Activated CD4-positive, alpha-beta T cell treated with anti-CD3 and anti-CD28 coated beads, Interleukin-2, amount 50 U/mL, for 48 hours (primary cell): ENCODE measurements around the gene XIRP2.

ENCODE experiments used
- DNase-seq, 2 experiments: peaks; one replicate each; pipeline ENCODE4 v3.0.0-alpha.2; 2020

XIRP2 gene

GRCh38 chr2:166888180-166888579 is at the start of gene XIRP2:
TSS of gene XIRP2 (plus strand) at chr2:166888480. CDS start at chr2:166903483, 15,003 bp downstream.
- DNase-seq, result no peak

- no peak for DNase-seq
Observed at GRCh38 chr2:166841152-166841551, 47.1 kb upstream of the XIRP2 start.

- DNase-seq, result no peak
Observed at GRCh38 chr2:166841679-166842078, 46.6 kb upstream of the XIRP2 start.

GRCh38 chr2:166844111-166844510 is 44.2 kb upstream of the XIRP2 start:
- no peak for DNase-seq

- DNase-seq, result no peak
Observed at GRCh38 chr2:166862468-166863132, 25.7 kb upstream of the XIRP2 start.

GRCh38 chr2:166867874-166868514 is 20.3 kb upstream of the XIRP2 start:
- no peak for DNase-seq

GRCh38 chr2:166870346-166870745 is 17.9 kb upstream of the XIRP2 start:
- no peak for DNase-seq

GRCh38 chr2:166881177-166881576 is 7.1 kb upstream of the XIRP2 start:
- DNase-seq, result no peak

GRCh38 chr2:166882851-166883250 is 5.4 kb upstream of the XIRP2 start:
- DNase-seq, result no peak

GRCh38 chr2:166891727-166892126 is 3.4 kb downstream of the XIRP2 start:
- DNase-seq, result no peak

GRCh38 chr2:166892397-166892796 is 4.1 kb downstream of the XIRP2 start:
- no peak for DNase-seq

GRCh38 chr2:166895243-166895642 is 7.0 kb downstream of the XIRP2 start:
- DNase-seq, result no peak

GRCh38 chr2:166897666-166898065 is 9.4 kb downstream of the XIRP2 start:
- no peak for DNase-seq

- DNase-seq, result no peak
Observed at GRCh38 chr2:166899676-166900075, 11.4 kb downstream of the XIRP2 start.

GRCh38 chr2:166900700-166901099 is 12.4 kb downstream of the XIRP2 start:
- DNase-seq, result no peak

GRCh38 chr2:166901336-166901735 is 13.1 kb downstream of the XIRP2 start:
- DNase-seq, result no peak

GRCh38 chr2:166916987-166917386 is 28.7 kb downstream of the XIRP2 start:
- DNase-seq, result no peak

GRCh38 chr2:166917415-166917814 is 29.1 kb downstream of the XIRP2 start:
- DNase-seq, result no peak

- no peak for DNase-seq
Observed at GRCh38 chr2:166921261-166921896, 33.1 kb downstream of the XIRP2 start.

GRCh38 chr2:166924967-166925366 is 36.7 kb downstream of the XIRP2 start:
- no peak for DNase-seq

GRCh38 chr2:166926657-166927056 is 38.4 kb downstream of the XIRP2 start:
- no peak for DNase-seq

GRCh38 chr2:166932032-166932431 is 43.8 kb downstream of the XIRP2 start:
- DNase-seq, result no peak

GRCh38 chr2:166934817-166935216 is 46.5 kb downstream of the XIRP2 start:
- DNase-seq, result no peak

GRCh38 chr2:166942377-166942776 is 54.1 kb downstream of the XIRP2 start:
- no peak for DNase-seq
